ENCODE measurements around the gene PRELP. TPM values are rescaled to one million over a fixed set of nuclear protein-coding genes. Genes with fewer than 3 reads are reported as not detected.

PRELP gene
- total RNA-seq, 1 experiment from 2014 or later, result not detected

DNA sequence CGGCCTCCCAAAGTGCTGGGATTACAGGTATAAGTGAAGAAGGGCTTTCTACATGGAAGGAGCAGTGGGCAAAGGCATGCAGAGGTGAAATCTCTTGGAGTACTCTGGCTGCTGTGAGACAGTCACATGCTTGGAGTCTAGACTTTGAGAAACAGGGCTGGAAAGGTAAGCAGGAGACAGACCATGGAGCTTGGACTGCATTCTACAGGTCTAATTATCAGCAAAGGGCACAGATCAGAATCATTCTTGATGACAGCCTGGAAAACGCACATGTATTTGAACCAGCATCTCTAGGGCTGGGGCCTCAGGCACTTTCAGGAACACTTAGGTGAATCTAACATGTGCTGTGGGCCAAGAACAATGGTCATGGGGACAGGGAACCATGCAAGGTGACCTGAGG, 7.3 kb upstream of the PRELP start:
- Histone ChIP-seq H3K36me3 (ENCODE audit: low read depth, low read length) (no peaks in the 10 kb centered on the region), H3K9me3 (ENCODE audit: low read length) (no peaks in the 10 kb centered on the region), H3K27me3 (ENCODE audit: low read length) (peaks cover 10% of the 10 kb centered on the region; the same call in 1 of the 2 replicates), H3K79me2 (ENCODE audit: low read length) (no peaks in the 10 kb centered on the region), H3K9ac (ENCODE audit: low read length) (no peak overlapping the region), H3F3A (ENCODE audit: low read length, unreplicated experiment) (no peaks in the 10 kb centered on the region), H2AFZ (ENCODE audit: low read length) (no peak overlapping the region), H3K9me2 (replicated peaks; ENCODE audit: low read length) (no peaks in the 10 kb centered on the region), H3K4me2 (ENCODE audit: low read length) (no peak overlapping the region), H4K20me1 (ENCODE audit: low read length) (no peaks in the 10 kb centered on the region), H3K4me1 (ENCODE audit: insufficient read depth, low read length) (no peaks in the 10 kb centered on the region), H3K27ac (ENCODE audit: low read length) (no peak overlapping the region), H3K4me3 (ENCODE audit: low read length) (no peak overlapping the region)
- ChIA-PET CTCF (no interaction called here), POLR2A (ENCODE audit: unreplicated experiment) (no interaction called here)
- intact Hi-C loops (cut with micrococcal nuclease), result no loop called here
- DNase-seq (no peak), ATAC-seq (no peak)
- no TSS peak for BruUV-seq (replicated peaks)
- TF ChIP-seq EZH2phosphoT487 (IDR thresholded peaks at IDR 0.05; ENCODE audit: borderline replicate concordance, low read length), result no peak
- no peak for TF ChIP-seq EZH2 (IDR thresholded peaks at IDR 0.05; ENCODE audit: low read length, unreplicated experiment)
- TF ChIP-seq, protein P1, sequence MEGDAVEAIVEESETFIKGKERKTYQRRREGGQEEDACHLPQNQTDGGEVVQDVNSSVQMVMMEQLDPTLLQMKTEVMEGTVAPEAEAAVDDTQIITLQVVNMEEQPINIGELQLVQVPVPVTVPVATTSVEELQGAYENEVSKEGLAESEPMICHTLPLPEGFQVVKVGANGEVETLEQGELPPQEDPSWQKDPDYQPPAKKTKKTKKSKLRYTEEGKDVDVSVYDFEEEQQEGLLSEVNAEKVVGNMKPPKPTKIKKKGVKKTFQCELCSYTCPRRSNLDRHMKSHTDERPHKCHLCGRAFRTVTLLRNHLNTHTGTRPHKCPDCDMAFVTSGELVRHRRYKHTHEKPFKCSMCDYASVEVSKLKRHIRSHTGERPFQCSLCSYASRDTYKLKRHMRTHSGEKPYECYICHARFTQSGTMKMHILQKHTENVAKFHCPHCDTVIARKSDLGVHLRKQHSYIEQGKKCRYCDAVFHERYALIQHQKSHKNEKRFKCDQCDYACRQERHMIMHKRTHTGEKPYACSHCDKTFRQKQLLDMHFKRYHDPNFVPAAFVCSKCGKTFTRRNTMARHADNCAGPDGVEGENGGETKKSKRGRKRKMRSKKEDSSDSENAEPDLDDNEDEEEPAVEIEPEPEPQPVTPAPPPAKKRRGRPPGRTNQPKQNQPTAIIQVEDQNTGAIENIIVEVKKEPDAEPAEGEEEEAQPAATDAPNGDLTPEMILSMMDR (conservative IDR thresholded peaks at IDR 0.05; ENCODE audit: low read depth, low read length), result no peak

DNA sequence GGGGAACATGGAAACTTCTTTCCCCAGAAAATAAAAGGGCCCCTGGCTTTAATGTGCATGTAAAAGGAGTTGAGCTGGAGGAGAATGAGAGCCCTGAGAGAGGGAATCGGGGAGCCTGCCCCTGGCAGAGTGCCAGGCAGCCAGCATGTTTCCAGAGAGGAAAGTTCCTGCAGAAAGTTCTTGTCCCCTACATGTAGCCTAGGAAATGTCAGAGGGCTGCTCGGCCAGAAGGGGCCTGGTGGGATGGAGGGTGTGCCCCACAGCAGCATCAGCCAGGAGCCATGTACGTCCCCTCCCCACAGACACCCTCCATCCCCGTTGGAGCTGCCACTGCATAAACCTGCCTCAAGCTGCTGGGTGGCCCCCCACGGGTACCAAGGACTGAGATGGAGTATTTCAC, 5.4 kb upstream of the PRELP start:
- Histone ChIP-seq H3K36me3 (ENCODE audit: low read depth, low read length) (no peaks in the 10 kb centered on the region), H3F3A (ENCODE audit: low read length, unreplicated experiment) (no peaks in the 10 kb centered on the region), H3K9me3 (ENCODE audit: low read length) (no peaks in the 10 kb centered on the region), H2AFZ (ENCODE audit: low read length) (no peak overlapping the region), H3K27me3 (ENCODE audit: low read length) (peaks cover 10% of the 10 kb centered on the region; the same call in 1 of the 2 replicates), H3K4me3 (ENCODE audit: low read length) (no peak overlapping the region), H3K27ac (ENCODE audit: low read length) (no peak overlapping the region), H4K20me1 (ENCODE audit: low read length) (no peaks in the 10 kb centered on the region), H3K9me2 (replicated peaks; ENCODE audit: low read length) (no peaks in the 10 kb centered on the region), H3K4me1 (ENCODE audit: insufficient read depth, low read length) (0 out of 2 replicates have a peak, but pooled peaks cover 3% of the 10 kb centered on the region), H3K79me2 (ENCODE audit: low read length) (no peaks in the 10 kb centered on the region), H3K4me2 (ENCODE audit: low read length) (no peak overlapping the region), H3K9ac (ENCODE audit: low read length) (no peak overlapping the region)
- DNase-seq, result no peak
- no TSS peak for BruUV-seq (replicated peaks)
- no peak for ATAC-seq
- ChIA-PET POLR2A (ENCODE audit: unreplicated experiment) (no interaction called here), CTCF (interaction anchor here (0.6 kb wide), 1 partner anchor 132 kb away, joined by 11 read pairs; no protein-coding TSS in a partner anchor)
- TF ChIP-seq EZH2phosphoT487 (IDR thresholded peaks at IDR 0.05; ENCODE audit: borderline replicate concordance, low read length) (no peak), EZH2 (IDR thresholded peaks at IDR 0.05; ENCODE audit: low read length, unreplicated experiment) (no peak)
- TF ChIP-seq, protein P1 (conservative IDR thresholded peaks at IDR 0.05; ENCODE audit: low read depth, low read length), result no peak
- intact Hi-C loops (cut with micrococcal nuclease), result no loop called here

DNA sequence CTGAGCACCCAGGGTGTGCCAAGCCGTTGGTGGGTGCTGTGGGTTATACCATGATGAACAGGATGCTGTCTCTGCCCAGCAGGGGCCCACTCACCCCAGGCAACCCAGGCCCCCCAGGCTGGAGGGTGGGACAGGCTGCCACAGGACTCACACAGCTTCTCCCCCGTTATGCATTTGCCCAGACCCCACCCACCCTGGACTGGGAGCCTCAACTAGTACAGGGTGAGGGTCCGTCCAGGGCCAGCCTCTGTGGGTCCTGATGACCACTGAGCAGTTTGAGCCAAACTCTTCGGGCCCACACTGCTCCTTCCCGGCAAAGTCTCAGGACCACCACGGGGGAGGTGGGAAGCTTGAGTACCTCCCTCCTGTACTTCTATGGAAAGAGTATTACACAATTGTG, 3.8 kb upstream of the PRELP start:
- ATAC-seq, result no peak
- intact Hi-C loops (cut with micrococcal nuclease), result no loop called here
- no peaks in the 10 kb centered on the region for H3K36me3 ChIP-seq (ENCODE audit: low read depth, low read length)

More for the DNA sequence above, 3.8 kb upstream of the PRELP start:
- Histone ChIP-seq H3K27ac (ENCODE audit: low read length) (no peak overlapping the region), H3K9me3 (ENCODE audit: low read length) (no peaks in the 10 kb centered on the region), H2AFZ (ENCODE audit: low read length) (no peak overlapping the region), H3K4me2 (ENCODE audit: low read length) (no peak overlapping the region), H3K9me2 (replicated peaks; ENCODE audit: low read length) (no peaks in the 10 kb centered on the region), H3F3A (ENCODE audit: low read length, unreplicated experiment) (no peaks in the 10 kb centered on the region), H3K27me3 (ENCODE audit: low read length) (peaks cover 10% of the 10 kb centered on the region; the same call in 1 of the 2 replicates), H3K9ac (ENCODE audit: low read length) (no peak overlapping the region), H3K79me2 (ENCODE audit: low read length) (no peaks in the 10 kb centered on the region), H3K4me3 (ENCODE audit: low read length) (no peak overlapping the region), H3K4me1 (ENCODE audit: insufficient read depth, low read length) (0 out of 2 replicates have a peak, but pooled peaks cover 5% of the 10 kb centered on the region), H4K20me1 (ENCODE audit: low read length) (no peaks in the 10 kb centered on the region)
- BruUV-seq (replicated peaks), result no TSS peak
- CTCF ChIA-PET, result no interaction called here
- TF ChIP-seq EZH2phosphoT487 (IDR thresholded peaks at IDR 0.05; ENCODE audit: borderline replicate concordance, low read length), result no peak
- no peak for TF ChIP-seq EZH2 (IDR thresholded peaks at IDR 0.05; ENCODE audit: low read length, unreplicated experiment)
- TF ChIP-seq, protein P1 (conservative IDR thresholded peaks at IDR 0.05; ENCODE audit: low read depth, low read length), result no peak
- POLR2A ChIA-PET (ENCODE audit: unreplicated experiment), result no interaction called here
- no peak for DNase-seq
